Cardiac fibroblast (primary cell): Measurements from ENCODE around the gene TOX2.

Experiments used
- DNase-seq, 2 donors: peaks; one replicate each; pipeline versions ENCODE4 v3.0.0 to v3.0.0-alpha.2; 2010; ENCODE audit warnings: low read depth in 2 of 2
- H3K4me3 ChIP-seq, 2 donors: replicated peaks in 1 of 2; 1 replicate in 1 of 2; 2 replicates in 1 of 2; pipeline ENCODE4 v1.5.1; 2011; ENCODE audit warnings: low read depth in 2 of 2, low read length in 2 of 2, mild to moderate bottlenecking in 2 of 2, moderate library complexity in 1 of 2
- TF ChIP-seq, protein P1 (sequence below): IDR thresholded peaks from one replicate; pipeline ENCODE4 v1.5.1; 2011; ENCODE audit warnings: low read depth, mild to moderate bottlenecking, low read length, inconsistent platforms

TOX2 gene

GRCh38 chr20:44021900-44022299 lies 107.2 kb downstream of the TOX2 start:
- TF ChIP-seq, protein P1, sequence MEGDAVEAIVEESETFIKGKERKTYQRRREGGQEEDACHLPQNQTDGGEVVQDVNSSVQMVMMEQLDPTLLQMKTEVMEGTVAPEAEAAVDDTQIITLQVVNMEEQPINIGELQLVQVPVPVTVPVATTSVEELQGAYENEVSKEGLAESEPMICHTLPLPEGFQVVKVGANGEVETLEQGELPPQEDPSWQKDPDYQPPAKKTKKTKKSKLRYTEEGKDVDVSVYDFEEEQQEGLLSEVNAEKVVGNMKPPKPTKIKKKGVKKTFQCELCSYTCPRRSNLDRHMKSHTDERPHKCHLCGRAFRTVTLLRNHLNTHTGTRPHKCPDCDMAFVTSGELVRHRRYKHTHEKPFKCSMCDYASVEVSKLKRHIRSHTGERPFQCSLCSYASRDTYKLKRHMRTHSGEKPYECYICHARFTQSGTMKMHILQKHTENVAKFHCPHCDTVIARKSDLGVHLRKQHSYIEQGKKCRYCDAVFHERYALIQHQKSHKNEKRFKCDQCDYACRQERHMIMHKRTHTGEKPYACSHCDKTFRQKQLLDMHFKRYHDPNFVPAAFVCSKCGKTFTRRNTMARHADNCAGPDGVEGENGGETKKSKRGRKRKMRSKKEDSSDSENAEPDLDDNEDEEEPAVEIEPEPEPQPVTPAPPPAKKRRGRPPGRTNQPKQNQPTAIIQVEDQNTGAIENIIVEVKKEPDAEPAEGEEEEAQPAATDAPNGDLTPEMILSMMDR = no peak
- DNase-seq = no peak
- no peak overlapping the region for H3K4me3 ChIP-seq

- TF ChIP-seq, protein P1 = no peak
- DNase-seq = no peak
Observed at GRCh38 chr20:44022464-44022863, 107.8 kb downstream of the TOX2 start.

GRCh38 chr20:44023515-44024371 lies 109.1 kb downstream of the TOX2 start:
- no peak for DNase-seq
- no peak overlapping the region for H3K4me3 ChIP-seq
- TF ChIP-seq, protein P1 = no peak

More at GRCh38 chr20:44022464-44022863, 107.8 kb downstream of the TOX2 start:
- no peak overlapping the region for H3K4me3 ChIP-seq

DNA sequence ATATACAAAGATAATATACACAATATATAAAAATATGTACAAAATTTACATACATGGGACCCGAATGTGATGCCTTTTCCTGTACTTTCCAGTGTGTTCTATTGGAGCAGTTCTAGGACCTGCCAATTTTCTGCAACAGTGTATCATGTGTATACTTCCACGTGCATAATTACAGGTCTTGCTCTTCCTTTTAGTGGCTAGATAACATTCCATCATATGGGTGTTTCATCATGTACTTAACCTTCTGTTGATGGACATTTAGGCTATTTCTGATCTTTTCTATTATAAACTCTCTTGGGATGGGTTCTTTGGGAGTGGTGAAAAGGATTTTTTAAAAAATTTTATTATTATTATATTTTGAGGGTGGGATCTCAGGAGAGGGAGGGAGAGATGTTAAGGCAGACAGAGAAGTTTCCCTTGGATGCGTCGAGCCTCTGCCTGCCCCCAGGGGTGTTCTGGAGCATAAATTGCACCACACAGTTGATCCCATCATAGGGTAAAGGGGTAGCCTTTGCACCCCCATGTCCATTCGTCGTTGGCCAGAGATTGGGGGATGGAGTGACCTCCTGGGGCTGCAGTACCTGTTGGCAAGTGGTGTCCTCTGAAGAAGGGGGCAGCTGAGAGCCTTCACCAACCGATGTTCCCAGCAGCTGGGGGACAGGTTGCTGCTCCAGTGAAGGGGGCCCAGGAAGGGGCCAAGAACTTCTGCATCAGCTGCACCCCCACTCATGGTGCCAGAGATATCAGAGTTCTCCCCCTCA lies 110.3 kb downstream of the TOX2 start:
- TF ChIP-seq, protein P1 = no peak
- no peak for DNase-seq
- no peak overlapping the region for H3K4me3 ChIP-seq

- DNase-seq = no peak
- no peak overlapping the region for H3K4me3 ChIP-seq
- TF ChIP-seq, protein P1 = no peak
Observed at GRCh38 chr20:44025756-44026155, 111.1 kb downstream of the TOX2 start.

DNA sequence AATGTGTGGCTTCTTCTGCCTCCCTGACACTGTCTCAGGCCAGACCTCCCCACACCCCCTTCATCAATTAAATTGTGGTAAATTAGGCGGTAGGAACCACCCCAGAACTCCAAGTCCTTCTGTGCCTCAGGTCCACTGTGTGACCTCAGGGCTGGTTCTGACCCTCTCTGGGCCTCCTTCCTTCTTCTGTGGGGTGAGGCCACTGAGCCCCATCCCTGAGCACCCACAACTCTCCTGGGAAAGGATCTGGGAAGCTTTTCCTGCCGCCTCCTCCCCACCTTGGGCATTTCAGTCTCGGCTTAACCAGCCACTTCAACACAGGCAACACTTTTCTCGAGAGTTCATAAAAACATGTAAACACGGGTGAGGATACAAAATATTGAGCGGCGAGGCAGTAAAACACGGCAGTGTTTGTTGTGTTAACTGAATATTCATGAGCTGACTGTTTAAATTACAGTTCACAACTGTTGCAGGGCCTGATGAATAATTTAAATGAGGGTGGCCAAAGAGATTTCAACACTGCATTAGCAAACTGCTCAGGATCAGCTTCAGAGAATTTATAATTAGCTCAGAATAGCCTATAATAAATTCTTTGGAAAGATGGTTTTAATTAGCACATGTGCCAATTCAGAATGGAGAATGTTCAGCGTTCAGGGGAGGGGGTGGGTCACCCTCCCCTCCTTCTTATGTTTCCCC lies 112.1 kb downstream of the TOX2 start:
- no peak for DNase-seq
- no peak overlapping the region for H3K4me3 ChIP-seq
- TF ChIP-seq, protein P1 = no peak
